Central memory CD4-positive, alpha-beta T cell (primary cell): Measurements from ENCODE around the gene MICU2.

Experiments used
- DNase-seq: peaks from one replicate; pipeline ENCODE4 v3.0.0; 2022

MICU2 gene

GRCh38 chr13:21541980-21542379 is 62.0 kb downstream of the MICU2 start:
- DNase-seq, result no peak

- no peak for DNase-seq
These were observed 62.7 kb downstream of the MICU2 start for GRCh38 chr13:21541271-21541670.

GRCh38 chr13:21539687-21540086 is 64.3 kb downstream of the MICU2 start:
- DNase-seq, result no peak

GRCh38 chr13:21538753-21539152 is 65.2 kb downstream of the MICU2 start:
- DNase-seq, result no peak

GRCh38 chr13:21538280-21538679 is 65.7 kb downstream of the MICU2 start:
- no peak for DNase-seq

- DNase-seq, result no peak
These were observed 66.9 kb downstream of the MICU2 start for GRCh38 chr13:21537105-21537504.

- no peak for DNase-seq
These were observed 69.2 kb downstream of the MICU2 start for GRCh38 chr13:21534760-21535159.

- DNase-seq, result no peak
These were observed 72.5 kb downstream of the MICU2 start for GRCh38 chr13:21531455-21531854.

GRCh38 chr13:21530656-21531055 is 73.3 kb downstream of the MICU2 start:
- DNase-seq, result no peak

- no peak for DNase-seq
These were observed 74.7 kb downstream of the MICU2 start for GRCh38 chr13:21529146-21529893.

- no peak for DNase-seq
These were observed 75.4 kb downstream of the MICU2 start for GRCh38 chr13:21528616-21529015.

GRCh38 chr13:21526707-21527540 is 77.0 kb downstream of the MICU2 start:
- no peak for DNase-seq

GRCh38 chr13:21522847-21523246 is 81.1 kb downstream of the MICU2 start:
- no peak for DNase-seq

GRCh38 chr13:21522130-21522529 is 81.8 kb downstream of the MICU2 start:
- DNase-seq, result no peak

- DNase-seq, result no peak
These were observed 85.3 kb downstream of the MICU2 start for GRCh38 chr13:21518617-21519144.

- DNase-seq, result no peak
These were observed 86.4 kb downstream of the MICU2 start for GRCh38 chr13:21517576-21517975.

- DNase-seq, result no peak
These were observed 87.2 kb downstream of the MICU2 start for GRCh38 chr13:21516805-21517204.

GRCh38 chr13:21511849-21512248 is 92.1 kb downstream of the MICU2 start:
- DNase-seq, result no peak

- DNase-seq, result no peak
These were observed 99.6 kb downstream of the MICU2 start for GRCh38 chr13:21504379-21504778.

GRCh38 chr13:21501686-21502085 is 102.3 kb downstream of the MICU2 start:
- no peak for DNase-seq

GRCh38 chr13:21486322-21486721 is 117.6 kb downstream of the MICU2 start:
- no peak for DNase-seq

- DNase-seq, result no peak
These were observed 120.2 kb downstream of the MICU2 start for GRCh38 chr13:21483748-21484147.

GRCh38 chr13:21481359-21481758 is 122.6 kb downstream of the MICU2 start:
- no peak for DNase-seq
